ENCODE data around the gene SGMS1. TPM values are rescaled to one million over a fixed set of nuclear protein-coding genes. Genes with fewer than 3 reads are reported as not detected.
"Not testable (repeated sequence)": the region's sequence is repeated elsewhere in the genome, so short reads cannot be mapped to it uniquely, and the experiment has no call there.

SGMS1 gene
- total RNA-seq, 5 donors from 2014 or later (not counting 1 experiment from before 2014, with no cell fraction given), result 28.4 to 39.7 (median 32.6) TPM

- H3K9me3 ChIP-seq; H3K27me3 ChIP-seq (replicated peaks in 1 of 2; ENCODE audit: control insufficient read depth in 2 of 2, extremely low read depth in 1 of 2, insufficient read depth in 2 of 2, low read length in 1 of 2); CTCF ChIA-PET; H3K36me3 ChIP-seq (ENCODE audit: control insufficient read depth in 2 of 2, extremely low read depth in 1 of 2, insufficient read depth in 1 of 2, low read length in 1 of 2); H3K27ac Mint-ChIP-seq; H3K4me3 ChIP-seq (ENCODE audit: control insufficient read depth in 1 of 2, extremely low read depth in 1 of 2, low read length in 1 of 2); ATAC-seq (replicated peaks in 1 of 4); H3K9me3 Mint-ChIP-seq; DNase-seq; H3K27me3 Mint-ChIP-seq; H3K27ac ChIP-seq (ENCODE audit: low read length); H3K4me3 Mint-ChIP-seq; POLR2A ChIA-PET; H3K36me3 Mint-ChIP-seq: not testable (repeated sequence)
- 93% methylated on average over 3 of the region's 4 CpGs for WGBS (ENCODE audit: insufficient coverage)
- H3K4me1 ChIP-seq (ENCODE audit: control insufficient read depth in 1 of 2, extremely low read depth in 1 of 2, insufficient read depth in 2 of 2, low read length in 2 of 2), result peaks cover 6 to 15% of the 10 kb centered on the region in 2 experiments
- peaks cover 0 to 24% (median 23%) of the 10 kb centered on the region in 3 donors for H3K4me1 Mint-ChIP-seq
Observed at GRCh38 chr10:50661563-50661962, 37.8 kb upstream of the SGMS1 start.

- H3K9me3 ChIP-seq; H3K27me3 Mint-ChIP-seq; POLR2A ChIA-PET; H3K36me3 Mint-ChIP-seq; H3K36me3 ChIP-seq (ENCODE audit: control insufficient read depth in 2 of 2, extremely low read depth in 1 of 2, insufficient read depth in 1 of 2, low read length in 1 of 2); H3K9me3 Mint-ChIP-seq; H3K27me3 ChIP-seq (replicated peaks in 1 of 2; ENCODE audit: control insufficient read depth in 2 of 2, extremely low read depth in 1 of 2, insufficient read depth in 2 of 2, low read length in 1 of 2): not testable (repeated sequence)
- H3K4me1 Mint-ChIP-seq, result peaks cover 0 to 24% (median 23%) of the 10 kb centered on the region in 3 donors
- Histone ChIP-seq H3K4me3 (ENCODE audit: control insufficient read depth in 1 of 2, extremely low read depth in 1 of 2, low read length in 1 of 2) (peak overlapping the region; percentile 69 to 71), H3K4me1 (ENCODE audit: control insufficient read depth in 1 of 2, extremely low read depth in 1 of 2, insufficient read depth in 2 of 2, low read length in 2 of 2) (peaks cover 6 to 15% of the 10 kb centered on the region in 2 experiments), H3K27ac (ENCODE audit: low read length) (peak overlapping the region; percentile 23)
- ATAC-seq (replicated peaks in 1 of 4) (peak; percentile 77 to 98 (median 92)), DNase-seq (peak in 28 of 35 experiments; percentile 11 to 70 (median 52))
- CTCF ChIA-PET, result interaction anchor here (0.6 to 1.2 kb wide), 3 partner anchors 9 to 61 kb away, joined by 3 to 7 read pairs (median 5); no protein-coding TSS in a partner anchor
- 16% methylated on average over 20 of the region's 32 CpGs for WGBS (ENCODE audit: insufficient coverage)
- peak overlapping the region; percentile 80 to 91 for H3K27ac Mint-ChIP-seq
- H3K4me3 Mint-ChIP-seq, result peak overlapping the region; percentile 76 to 87 (median 87)
Observed at GRCh38 chr10:50659865-50660730, 36.3 kb upstream of the SGMS1 start.

DNA sequence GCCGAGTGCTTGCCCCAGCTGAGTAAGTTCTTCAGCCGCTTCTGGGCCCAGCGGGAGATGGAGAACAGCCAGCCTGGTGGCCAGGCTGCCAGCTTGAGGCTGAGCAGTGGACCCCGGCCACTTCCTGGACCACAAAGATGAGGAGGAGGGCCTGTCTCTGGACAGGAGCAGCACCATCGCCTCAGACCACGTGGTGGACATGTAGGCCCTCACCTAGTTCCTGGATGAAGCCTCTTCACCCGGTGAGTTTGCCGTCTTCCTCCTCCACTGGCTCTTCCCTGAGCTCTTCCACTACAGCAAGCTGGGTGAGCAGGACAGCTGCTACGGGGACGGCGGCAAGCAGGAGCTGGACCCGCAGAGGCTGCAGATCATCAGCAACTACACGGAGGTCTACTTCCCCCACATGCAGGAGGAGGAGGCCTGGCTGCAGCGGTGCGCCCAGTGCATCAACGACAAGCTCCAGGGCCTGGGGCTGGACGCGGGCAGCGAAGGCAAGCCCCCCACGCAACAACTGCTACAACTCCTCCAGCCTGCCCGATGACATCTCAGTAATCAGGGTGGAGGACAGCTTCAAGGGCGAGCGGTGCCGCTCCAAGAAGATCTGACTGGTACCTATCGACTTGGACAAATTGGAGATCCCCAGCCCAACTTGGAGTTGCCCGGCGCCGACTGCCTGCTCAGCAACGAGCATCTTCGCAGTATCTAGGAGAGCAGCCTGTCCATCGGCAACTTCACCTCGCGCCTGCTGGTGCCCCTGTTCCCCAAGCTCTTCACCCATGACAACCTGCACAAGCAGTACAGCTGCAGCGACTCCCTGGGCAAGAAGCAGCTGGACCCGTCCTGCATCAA lies 35.5 kb upstream of the SGMS1 start:
- H3K27me3 Mint-ChIP-seq; ATAC-seq (replicated peaks in 1 of 4); H3K9me3 Mint-ChIP-seq; H3K36me3 Mint-ChIP-seq; H3K27me3 ChIP-seq (replicated peaks in 1 of 2; ENCODE audit: control insufficient read depth in 2 of 2, extremely low read depth in 1 of 2, insufficient read depth in 2 of 2, low read length in 1 of 2); H3K27ac ChIP-seq (ENCODE audit: low read length); H3K36me3 ChIP-seq (ENCODE audit: control insufficient read depth in 2 of 2, extremely low read depth in 1 of 2, insufficient read depth in 1 of 2, low read length in 1 of 2); H3K9me3 ChIP-seq; DNase-seq; POLR2A ChIA-PET: not testable (repeated sequence)
- H3K4me1 ChIP-seq (ENCODE audit: control insufficient read depth in 1 of 2, extremely low read depth in 1 of 2, insufficient read depth in 2 of 2, low read length in 2 of 2), result peaks cover 6 to 15% of the 10 kb centered on the region in 2 experiments
- CTCF ChIA-PET, result interaction anchor here (0.7 to 1.1 kb wide), 3 partner anchors 8 to 39 kb away, joined by 3 to 5 read pairs (median 3); no protein-coding TSS in a partner anchor
- peak overlapping the region; percentile 80 to 91 for H3K27ac Mint-ChIP-seq
- peak overlapping the region in 1 of 2 donors; percentile 71 for H3K4me3 ChIP-seq (ENCODE audit: control insufficient read depth in 1 of 2, extremely low read depth in 1 of 2, low read length in 1 of 2)
- H3K4me1 Mint-ChIP-seq, result peaks cover 0 to 26% (median 23%) of the 10 kb centered on the region in 3 donors
- peak overlapping the region; percentile 76 to 87 (median 87) for H3K4me3 Mint-ChIP-seq
- 94% methylated on average over 35 of the region's 35 CpGs for WGBS (ENCODE audit: insufficient coverage)

- WGBS (ENCODE audit: insufficient coverage), result no CpG with 5 or more reads among the region's 5 CpGs
- Mint-ChIP-seq H3K27me3 (no peaks in the 10 kb centered on the region), H3K36me3 (no peaks in the 10 kb centered on the region), H3K4me3 (peak overlapping the region in 1 of 3 donors; percentile 32), H3K9me3 (no peaks in the 10 kb centered on the region), H3K4me1 (peaks cover 10 to 35% (median 32%) of the 10 kb centered on the region in 3 donors), H3K27ac (no peak overlapping the region)
- no peaks in the 10 kb centered on the region for H3K9me3 ChIP-seq
- H3K27me3 ChIP-seq (replicated peaks in 1 of 2; ENCODE audit: control insufficient read depth in 2 of 2, extremely low read depth in 1 of 2, insufficient read depth in 2 of 2, low read length in 1 of 2), result no peaks in the 10 kb centered on the region
- DNase-seq, result no peak
- no peak for ATAC-seq (replicated peaks in 1 of 4)
- ChIA-PET CTCF (interaction anchor here in 1 of 2 donors (1.1 kb wide), 1 partner anchor 38 kb away, joined by 3 read pairs; no protein-coding TSS in a partner anchor), POLR2A (no interaction called here)
- no peak overlapping the region for H3K27ac ChIP-seq (ENCODE audit: low read length)
- H3K4me1 ChIP-seq (ENCODE audit: control insufficient read depth in 1 of 2, extremely low read depth in 1 of 2, insufficient read depth in 2 of 2, low read length in 2 of 2), result peaks cover 12 to 21% of the 10 kb centered on the region in 2 experiments
- H3K36me3 ChIP-seq (ENCODE audit: control insufficient read depth in 2 of 2, extremely low read depth in 1 of 2, insufficient read depth in 1 of 2, low read length in 1 of 2), result no peaks in the 10 kb centered on the region
- H3K4me3 ChIP-seq (ENCODE audit: control insufficient read depth in 1 of 2, extremely low read depth in 1 of 2, low read length in 1 of 2), result no peak overlapping the region
Observed at GRCh38 chr10:50658165-50658564, 34.4 kb upstream of the SGMS1 start.

- WGBS (ENCODE audit: insufficient coverage), result 74% methylated on average over 3 of the region's 3 CpGs
- Histone ChIP-seq H3K36me3 (ENCODE audit: control insufficient read depth in 2 of 2, extremely low read depth in 1 of 2, insufficient read depth in 1 of 2, low read length in 1 of 2) (no peaks in the 10 kb centered on the region), H3K4me3 (ENCODE audit: control insufficient read depth in 1 of 2, extremely low read depth in 1 of 2, low read length in 1 of 2) (no peak overlapping the region), H3K27me3 (replicated peaks in 1 of 2; ENCODE audit: control insufficient read depth in 2 of 2, extremely low read depth in 1 of 2, insufficient read depth in 2 of 2, low read length in 1 of 2) (no peaks in the 10 kb centered on the region), H3K27ac (ENCODE audit: low read length) (no peak overlapping the region), H3K4me1 (ENCODE audit: control insufficient read depth in 1 of 2, extremely low read depth in 1 of 2, insufficient read depth in 2 of 2, low read length in 2 of 2) (peaks cover 7 to 11% of the 10 kb centered on the region in 2 experiments), H3K9me3 (no peaks in the 10 kb centered on the region)
- DNase-seq (no peak), ATAC-seq (replicated peaks in 1 of 4) (no peak)
- Mint-ChIP-seq H3K36me3 (no peaks in the 10 kb centered on the region), H3K4me1 (peaks cover 15 to 28% (median 20%) of the 10 kb centered on the region in 3 donors), H3K27me3 (no peaks in the 10 kb centered on the region), H3K27ac (peak overlapping the region in 1 of 2 donors; percentile 51), H3K9me3 (no peaks in the 10 kb centered on the region), H3K4me3 (no peak overlapping the region)
- ChIA-PET CTCF (interaction anchor here (0.6 to 1.7 kb wide), 14 partner anchors 15 to 109 kb away, joined by 3 to 7 read pairs (median 4); no protein-coding TSS in a partner anchor), POLR2A (interaction anchor here (0.6 to 0.7 kb wide), 2 partner anchors 711 to 858 kb away, joined by 3 read pairs; no protein-coding TSS in a partner anchor)
Observed at GRCh38 chr10:50653758-50654157, 30.0 kb upstream of the SGMS1 start.

- Mint-ChIP-seq H3K4me3 (no peak overlapping the region), H3K27ac (peak overlapping the region in 1 of 2 donors; percentile 52), H3K27me3 (no peaks in the 10 kb centered on the region), H3K4me1 (peaks cover 15 to 24% (median 15%) of the 10 kb centered on the region in 3 donors), H3K9me3 (no peaks in the 10 kb centered on the region), H3K36me3 (no peaks in the 10 kb centered on the region)
- Histone ChIP-seq H3K36me3 (ENCODE audit: control insufficient read depth in 2 of 2, extremely low read depth in 1 of 2, insufficient read depth in 1 of 2, low read length in 1 of 2) (no peaks in the 10 kb centered on the region), H3K27ac (ENCODE audit: low read length) (no peak overlapping the region), H3K4me1 (ENCODE audit: control insufficient read depth in 1 of 2, extremely low read depth in 1 of 2, insufficient read depth in 2 of 2, low read length in 2 of 2) (peaks cover 7 to 11% of the 10 kb centered on the region in 2 experiments), H3K27me3 (replicated peaks in 1 of 2; ENCODE audit: control insufficient read depth in 2 of 2, extremely low read depth in 1 of 2, insufficient read depth in 2 of 2, low read length in 1 of 2) (no peaks in the 10 kb centered on the region), H3K4me3 (ENCODE audit: control insufficient read depth in 1 of 2, extremely low read depth in 1 of 2, low read length in 1 of 2) (no peak overlapping the region), H3K9me3 (no peaks in the 10 kb centered on the region)
- ATAC-seq (replicated peaks in 1 of 4) (peak; percentile 65 to 72 (median 70)), DNase-seq (peak in 14 of 35 experiments; percentile 6 to 62 (median 20))
- POLR2A ChIA-PET, result interaction anchor here in 1 of 2 donors (0.6 kb wide), 1 partner anchor 710 kb away, joined by 3 read pairs; no protein-coding TSS in a partner anchor
- CTCF ChIA-PET, result interaction anchor here (0.7 to 1.7 kb wide), 12 partner anchors 14 to 100 kb away, joined by 3 to 7 read pairs (median 5); no protein-coding TSS in a partner anchor
- no CpG with 5 or more reads among the region's 3 CpGs for WGBS (ENCODE audit: insufficient coverage)
Observed at GRCh38 chr10:50653142-50653541, 29.4 kb upstream of the SGMS1 start.
